ENCODE measurements around the gene MARCHF10.

MARCHF10 gene

GRCh38 chr17:62793919-62794665 is 14.0 kb downstream of the MARCHF10 start:
- H2AFZ ChIP-seq (ENCODE audit: low read length), result peak overlapping the region; percentile 57

GRCh38 chr17:62792447-62792800 is 15.7 kb downstream of the MARCHF10 start:
- no peak for TF ChIP-seq CTCF (conservative IDR thresholded peaks at IDR 0.05; ENCODE audit: low read length)
- TF ChIP-seq EZH2phosphoT487 (IDR thresholded peaks at IDR 0.05; ENCODE audit: borderline replicate concordance), result no peak
- Histone ChIP-seq H3K9ac (ENCODE audit: low read depth, low read length, poor library complexity, severe bottlenecking) (no peak overlapping the region), H3K36me3 (ENCODE audit: insufficient read depth, low read length) (no peaks in the 10 kb centered on the region), H3K79me2 (ENCODE audit: insufficient read depth, low read length) (no peaks in the 10 kb centered on the region), H3K4me3 (ENCODE audit: low read length, poor library complexity, severe bottlenecking) (no peak overlapping the region), H3K4me2 (ENCODE audit: low read depth, low read length, poor library complexity, severe bottlenecking) (no peak overlapping the region), H3F3A (ENCODE audit: low read depth) (no peaks in the 10 kb centered on the region), H2AFZ (ENCODE audit: low read length) (no peak overlapping the region), H3K27me3 (ENCODE audit: insufficient read depth, low read length, poor library complexity, severe bottlenecking) (no peaks in the 10 kb centered on the region), H3K4me1 (ENCODE audit: insufficient read depth, low read length, poor library complexity, severe bottlenecking) (peaks cover 11% of the 10 kb centered on the region), H3K9me2 (replicated peaks; ENCODE audit: low read depth, low read length) (no peaks in the 10 kb centered on the region), H3K9me3 (ENCODE audit: insufficient read depth, low read depth, low read length) (no peaks in the 10 kb centered on the region), H4K20me1 (ENCODE audit: insufficient read depth, low read length, poor library complexity, severe bottlenecking) (no peaks in the 10 kb centered on the region)

More at GRCh38 chr17:62793919-62794665, 14.0 kb downstream of the MARCHF10 start:
- TF ChIP-seq CTCF (conservative IDR thresholded peaks at IDR 0.05; ENCODE audit: low read length), result no peak
- TF ChIP-seq EZH2phosphoT487 (IDR thresholded peaks at IDR 0.05; ENCODE audit: borderline replicate concordance), result no peak
- Histone ChIP-seq H3K36me3 (ENCODE audit: insufficient read depth, low read length) (no peaks in the 10 kb centered on the region), H3K27me3 (ENCODE audit: insufficient read depth, low read length, poor library complexity, severe bottlenecking) (no peaks in the 10 kb centered on the region), H3K9me2 (replicated peaks; ENCODE audit: low read depth, low read length) (no peaks in the 10 kb centered on the region), H3K4me2 (ENCODE audit: low read depth, low read length, poor library complexity, severe bottlenecking) (peak overlapping the region; percentile 59), H3F3A (ENCODE audit: low read depth) (no peaks in the 10 kb centered on the region), H3K4me3 (ENCODE audit: low read length, poor library complexity, severe bottlenecking) (peak overlapping the region; percentile 45), H4K20me1 (ENCODE audit: insufficient read depth, low read length, poor library complexity, severe bottlenecking) (no peaks in the 10 kb centered on the region), H3K79me2 (ENCODE audit: insufficient read depth, low read length) (no peaks in the 10 kb centered on the region), H3K9ac (ENCODE audit: low read depth, low read length, poor library complexity, severe bottlenecking) (no peak overlapping the region), H3K4me1 (ENCODE audit: insufficient read depth, low read length, poor library complexity, severe bottlenecking) (peaks cover 11% of the 10 kb centered on the region), H3K9me3 (ENCODE audit: insufficient read depth, low read depth, low read length) (no peaks in the 10 kb centered on the region)

GRCh38 chr17:62791767-62792446 is 16.2 kb downstream of the MARCHF10 start:
- Histone ChIP-seq H3K79me2 (ENCODE audit: insufficient read depth, low read length) (no peaks in the 10 kb centered on the region), H3K36me3 (ENCODE audit: insufficient read depth, low read length) (no peaks in the 10 kb centered on the region), H3K9ac (ENCODE audit: low read depth, low read length, poor library complexity, severe bottlenecking) (no peak overlapping the region), H3K27me3 (ENCODE audit: insufficient read depth, low read length, poor library complexity, severe bottlenecking) (no peaks in the 10 kb centered on the region), H4K20me1 (ENCODE audit: insufficient read depth, low read length, poor library complexity, severe bottlenecking) (no peaks in the 10 kb centered on the region), H3K4me1 (ENCODE audit: insufficient read depth, low read length, poor library complexity, severe bottlenecking) (peaks cover 11% of the 10 kb centered on the region), H3F3A (ENCODE audit: low read depth) (no peaks in the 10 kb centered on the region), H3K4me3 (ENCODE audit: low read length, poor library complexity, severe bottlenecking) (no peak overlapping the region), H3K9me2 (replicated peaks; ENCODE audit: low read depth, low read length) (no peaks in the 10 kb centered on the region), H3K4me2 (ENCODE audit: low read depth, low read length, poor library complexity, severe bottlenecking) (no peak overlapping the region), H3K9me3 (ENCODE audit: insufficient read depth, low read depth, low read length) (no peaks in the 10 kb centered on the region), H2AFZ (ENCODE audit: low read length) (no peak overlapping the region)
- TF ChIP-seq EZH2phosphoT487 (IDR thresholded peaks at IDR 0.05; ENCODE audit: borderline replicate concordance) (no peak), CTCF (conservative IDR thresholded peaks at IDR 0.05; ENCODE audit: low read length) (no peak)

Measured in Loucy (cell line).